Activated CD8-positive, alpha-beta memory T cell treated with anti-CD3 and anti-CD28 coated beads, Interleukin-2, amount 10 ng/mL, durations not matched to agents 7 days and 5 days (primary cell): ENCODE measurements around the gene A1CF. TPM values are rescaled to one million over a fixed set of nuclear protein-coding genes. Genes with fewer than 3 reads are reported as not detected.
"Not testable (repeated sequence)": the region's sequence is repeated elsewhere in the genome, so short reads cannot be mapped to it uniquely, and the experiment has no call there.

Experiments used
- ATAC-seq: fragments of 150-1000 bp; cut with Tn5 transposase; one replicate; pipeline ENCODE4 v1.10.0; 2021; ENCODE audit warnings: moderate library complexity
- CTCF ChIA-PET: fragments of 350-600 bp; sonication (Branson Sonifier 250); formaldehyde crosslinking; loops from one replicate; lab custom pipeline; 2021; ENCODE audit warnings: antibody characterized with exemption; lab: Charles Lee
- DNase-seq: peaks from one replicate; pipeline ENCODE4 v3.0.0-alpha.2; 2020
- H3K27ac Mint-ChIP-seq: one replicate; pipeline ENCODE4 v1.8.0; 2021; ENCODE audit warnings: mild to moderate bottlenecking, mixed read lengths
- H3K27me3 Mint-ChIP-seq: one replicate; pipeline ENCODE4 v1.8.0; 2021; ENCODE audit warnings: mixed read lengths
- H3K36me3 Mint-ChIP-seq: one replicate; pipeline ENCODE4 v1.8.0; 2021; ENCODE audit warnings: mild to moderate bottlenecking, mixed read lengths
- H3K4me1 Mint-ChIP-seq: one replicate; pipeline ENCODE4 v1.8.0; 2021; ENCODE audit warnings: mixed read lengths
- H3K4me3 Mint-ChIP-seq: one replicate; pipeline ENCODE4 v1.8.0; 2021; ENCODE audit warnings: mild to moderate bottlenecking, moderate library complexity, mixed read lengths
- H3K9me3 Mint-ChIP-seq: one replicate; pipeline ENCODE4 v1.8.0; 2022; ENCODE audit warnings: low read depth, mixed read lengths
- total RNA-seq, 2 experiments: library from RNA; stranded (reverse); gene quantifications; one replicate each; pipeline ENCODE4 v1.2.3, GENCODE V29; 2021

Gene A1CF
- total RNA-seq, 2 experiments from 2014 or later = not detected

- DNase-seq = no peak
- Mint-ChIP-seq H3K4me1 (no peaks in the 10 kb centered on the region), H3K36me3 (no peaks in the 10 kb centered on the region), H3K27ac (no peak overlapping the region), H3K4me3 (no peak overlapping the region), H3K9me3 (no peaks in the 10 kb centered on the region), H3K27me3 (peaks cover 15% of the 10 kb centered on the region)
- CTCF ChIA-PET = no interaction called here
- ATAC-seq = no peak
Observed at GRCh38 chr10:50796693-50797092, 88.7 kb downstream of the A1CF start.

- Mint-ChIP-seq H3K9me3 (no peaks in the 10 kb centered on the region), H3K4me1 (no peaks in the 10 kb centered on the region), H3K4me3 (no peak overlapping the region), H3K27me3 (peaks cover 3% of the 10 kb centered on the region), H3K36me3 (no peaks in the 10 kb centered on the region), H3K27ac (no peak overlapping the region)
- ATAC-seq (no peak), DNase-seq (no peak)
- CTCF ChIA-PET = no interaction called here
Observed at GRCh38 chr10:50794490-50794889, 90.9 kb downstream of the A1CF start.

- Mint-ChIP-seq H3K27me3 (no peaks in the 10 kb centered on the region), H3K36me3 (no peaks in the 10 kb centered on the region), H3K27ac (no peak overlapping the region), H3K4me3 (no peak overlapping the region), H3K4me1 (no peaks in the 10 kb centered on the region), H3K9me3 (no peaks in the 10 kb centered on the region)
- CTCF ChIA-PET = no interaction called here
- DNase-seq = no peak
- ATAC-seq = no peak
Observed at GRCh38 chr10:50788951-50789945, 96.2 kb downstream of the A1CF start.

- H3K27me3 Mint-ChIP-seq, H3K27ac Mint-ChIP-seq, H3K4me3 Mint-ChIP-seq, CTCF ChIA-PET, ATAC-seq, H3K9me3 Mint-ChIP-seq, H3K36me3 Mint-ChIP-seq, H3K4me1 Mint-ChIP-seq, DNase-seq: not testable (repeated sequence)
Observed at GRCh38 chr10:50787962-50788361, 97.5 kb downstream of the A1CF start.

GRCh38 chr10:50782017-50782416 is 103.4 kb downstream of the A1CF start:
- CTCF ChIA-PET, H3K27ac Mint-ChIP-seq, H3K27me3 Mint-ChIP-seq, DNase-seq, H3K36me3 Mint-ChIP-seq, H3K4me1 Mint-ChIP-seq, H3K9me3 Mint-ChIP-seq, ATAC-seq, H3K4me3 Mint-ChIP-seq: not testable (repeated sequence)

- H3K27ac Mint-ChIP-seq, H3K27me3 Mint-ChIP-seq, H3K9me3 Mint-ChIP-seq, CTCF ChIA-PET, H3K36me3 Mint-ChIP-seq, ATAC-seq, DNase-seq, H3K4me3 Mint-ChIP-seq, H3K4me1 Mint-ChIP-seq: not testable (repeated sequence)
Observed at GRCh38 chr10:50780036-50780435, 105.4 kb downstream of the A1CF start.

GRCh38 chr10:50774868-50775267 is 110.6 kb downstream of the A1CF start:
- H3K36me3 Mint-ChIP-seq, H3K27ac Mint-ChIP-seq, H3K27me3 Mint-ChIP-seq, H3K9me3 Mint-ChIP-seq, CTCF ChIA-PET, H3K4me3 Mint-ChIP-seq, DNase-seq, H3K4me1 Mint-ChIP-seq, ATAC-seq: not testable (repeated sequence)

GRCh38 chr10:50772042-50772441 is 113.4 kb downstream of the A1CF start:
- ATAC-seq, DNase-seq, H3K9me3 Mint-ChIP-seq, CTCF ChIA-PET, H3K36me3 Mint-ChIP-seq, H3K4me3 Mint-ChIP-seq, H3K27ac Mint-ChIP-seq, H3K4me1 Mint-ChIP-seq, H3K27me3 Mint-ChIP-seq: not testable (repeated sequence)

- CTCF ChIA-PET, H3K4me1 Mint-ChIP-seq, H3K27me3 Mint-ChIP-seq, DNase-seq, H3K36me3 Mint-ChIP-seq, ATAC-seq, H3K4me3 Mint-ChIP-seq, H3K27ac Mint-ChIP-seq, H3K9me3 Mint-ChIP-seq: not testable (repeated sequence)
Observed at GRCh38 chr10:50766774-50767513, 118.5 kb downstream of the A1CF start.

Other genes starting within 250 kb of the A1CF start
- gene ASAH2B, start 145.7 kb downstream of the A1CF start, total RNA-seq = 1 to 10 TPM; 4.5 to 5.1 TPM
- gene PRKG1, start 188.9 kb upstream of the A1CF start, total RNA-seq = not detected